Thyroid gland (tissue), 4 donors: ENCODE results near the gene RXFP2. TPM values are rescaled to one million over a fixed set of nuclear protein-coding genes. Genes with fewer than 3 reads are reported as not detected.

Experiments used
- DNase-seq, 2 donors: peaks; one replicate each; pipeline ENCODE4 v3.0.0-alpha.2; 2019
- H3K27ac ChIP-seq, 3 donors: fragments of 200-600 bp; sonication (generic); 1 replicate in 2 of 3; 2 replicates in 1 of 3; pipeline ENCODE4 v1.5.1; 2016 to 2019; ENCODE audit warnings: mild to moderate bottlenecking in 1 of 3, moderate library complexity in 1 of 3
- H3K27me3 ChIP-seq: fragments of 200-600 bp; sonication (generic); one replicate; pipeline ENCODE4 v1.5.1; 2019
- H3K36me3 ChIP-seq, 2 donors: fragments of 200-600 bp; sonication (generic); one replicate each; pipeline ENCODE4 v1.5.1; 2016 to 2019
- H3K4me1 ChIP-seq, 2 donors: fragments of 200-600 bp; sonication (generic); one replicate each; pipeline ENCODE4 v1.5.1; 2017 to 2019
- H3K4me3 ChIP-seq, 3 donors: fragments of 200-600 bp; sonication (generic); replicated peaks in 1 of 3; 1 replicate in 2 of 3; 2 replicates in 1 of 3; pipeline ENCODE4 v1.5.1; 2016; ENCODE audit warnings: mild to moderate bottlenecking in 1 of 3
- H3K9me3 ChIP-seq: fragments of 200-600 bp; sonication (generic); one replicate; pipeline ENCODE4 v1.5.1; 2017
- CTCF ChIP-seq, 6 experiments: fragments of 200-600 bp in 3 of 6; fragments of 450-650 bp in 3 of 6; sonication (generic) in 3 of 6; IDR thresholded peaks; one replicate each; pipeline ENCODE4 v1.5.1; 2016 to 2019; ENCODE audit warnings: antibody characterized with exemption in 6 of 6, mild to moderate bottlenecking in 2 of 6, inconsistent platforms in 1 of 6, moderate library complexity in 1 of 6
- POLR2A ChIP-seq, 2 donors: fragments of 450-650 bp; IDR thresholded peaks; one replicate each; pipeline ENCODE4 v1.6.1; 2017; ENCODE audit warnings: antibody characterized with exemption in 2 of 2, mild to moderate bottlenecking in 2 of 2, moderate library complexity in 1 of 2
- WGBS, 2 donors: methylation state at CpG; one replicate each; pipeline ENCODE4 v1.1.5; 2017; 5-methylcytosine and 5-hydroxymethylcytosine counted together
- intact Hi-C: fragments of 100-400 bp; cut with DNase I; formaldehyde crosslinking; loops from one replicate; pipeline ENCODE4 v1.15.1; 2023
- total RNA-seq, 4 donors: library from RNA; depleted of rRNA; stranded (reverse); fragments of >200 nt; gene quantifications; one replicate each; pipeline ENCODE4 v1.2.3, GENCODE V29; 2016

The RXFP2 gene
- total RNA-seq, 4 donors from 2014 or later = 0.24 to 0.67 TPM; not detected in 2

- intact Hi-C loops = no loop called here
- Histone ChIP-seq H3K9me3 (no peaks in the 10 kb centered on the region), H3K27ac (peak overlapping the region in 2 of 3 donors; percentile 10 to 72), H3K4me1 (peaks cover 7 to 18% of the 10 kb centered on the region in 2 donors), H3K36me3 (no peaks in the 10 kb centered on the region), H3K27me3 (no peaks in the 10 kb centered on the region), H3K4me3 (no peak overlapping the region)
- TF ChIP-seq CTCF (IDR thresholded peaks at IDR 0.05) (no peak), POLR2A (IDR thresholded peaks at IDR 0.05) (no peak)
- WGBS, 2 donors = 49 to 64% methylated on average over 3 of the region's 3 CpGs
- peak; percentile 5 to 33 for DNase-seq
Observed at GRCh38 chr13:31775686-31776085, 36.4 kb downstream of the RXFP2 start.

GRCh38 chr13:31781064-31781463, 41.7 kb downstream of the RXFP2 start:
- H3K36me3 ChIP-seq = no peaks in the 10 kb centered on the region
- no peaks in the 10 kb centered on the region for H3K9me3 ChIP-seq
- WGBS, 2 donors = 68 to 71% methylated on average over 4 of the region's 4 CpGs
- no peaks in the 10 kb centered on the region for H3K27me3 ChIP-seq
- TF ChIP-seq POLR2A (IDR thresholded peaks at IDR 0.05) = no peak
- TF ChIP-seq CTCF (IDR thresholded peaks at IDR 0.05) = no peak
- DNase-seq = no peak
- H3K4me3 ChIP-seq = no peak overlapping the region
- H3K27ac ChIP-seq = no peak overlapping the region
- H3K4me1 ChIP-seq = no peaks in the 10 kb centered on the region
- intact Hi-C loops = no loop called here

- H3K27ac ChIP-seq = no peak overlapping the region
- H3K4me3 ChIP-seq = no peak overlapping the region
- DNase-seq = no peak
- no peaks in the 10 kb centered on the region for H3K4me1 ChIP-seq
- WGBS, 2 donors = 67 to 69% methylated on average over 7 of the region's 7 CpGs
- TF ChIP-seq POLR2A (IDR thresholded peaks at IDR 0.05) = no peak
- TF ChIP-seq CTCF (IDR thresholded peaks at IDR 0.05) = no peak
- H3K9me3 ChIP-seq = no peaks in the 10 kb centered on the region
- H3K36me3 ChIP-seq = no peaks in the 10 kb centered on the region
- no peaks in the 10 kb centered on the region for H3K27me3 ChIP-seq
- intact Hi-C loops = no loop called here
Observed at GRCh38 chr13:31786011-31786410, 46.7 kb downstream of the RXFP2 start.

GRCh38 chr13:31790992-31791391, 51.7 kb downstream of the RXFP2 start:
- 55 to 64% methylated on average over 2 of the region's 2 CpGs for WGBS, 2 donors
- intact Hi-C loops = no loop called here
- H3K36me3 ChIP-seq = no peaks in the 10 kb centered on the region

GRCh38 chr13:31793246-31793645, 53.9 kb downstream of the RXFP2 start:
- DNase-seq = no peak
- Histone ChIP-seq H3K36me3 (no peaks in the 10 kb centered on the region), H3K9me3 (no peaks in the 10 kb centered on the region), H3K4me3 (no peak overlapping the region), H3K27ac (no peak overlapping the region), H3K27me3 (no peaks in the 10 kb centered on the region), H3K4me1 (no peaks in the 10 kb centered on the region)
- TF ChIP-seq POLR2A (IDR thresholded peaks at IDR 0.05) (no peak), CTCF (IDR thresholded peaks at IDR 0.05) (no peak)
- intact Hi-C loops = no loop called here

More at GRCh38 chr13:31790992-31791391, 51.7 kb downstream of the RXFP2 start:
- H3K27ac ChIP-seq = no peak overlapping the region
- no peak overlapping the region for H3K4me3 ChIP-seq
- H3K9me3 ChIP-seq = no peaks in the 10 kb centered on the region
- TF ChIP-seq POLR2A (IDR thresholded peaks at IDR 0.05) = no peak
- H3K4me1 ChIP-seq = no peaks in the 10 kb centered on the region
- H3K27me3 ChIP-seq = no peaks in the 10 kb centered on the region
- no peak for DNase-seq

- intact Hi-C loops = no loop called here
- Histone ChIP-seq H3K4me3 (no peak overlapping the region), H3K36me3 (no peaks in the 10 kb centered on the region), H3K9me3 (no peaks in the 10 kb centered on the region), H3K27ac (no peak overlapping the region), H3K4me1 (no peaks in the 10 kb centered on the region), H3K27me3 (no peaks in the 10 kb centered on the region)
- no peak for DNase-seq
- TF ChIP-seq POLR2A (IDR thresholded peaks at IDR 0.05) (no peak), CTCF (IDR thresholded peaks at IDR 0.05) (no peak)
- WGBS, 2 donors = 89 to 91% methylated on average over 3 of the region's 3 CpGs
Observed at GRCh38 chr13:31794452-31794851, 55.1 kb downstream of the RXFP2 start.
